GM06990 (cell line): Measurements from ENCODE around the gene TTLL12.

Source experiments
- DNase-seq: peaks from one replicate; pipeline ENCODE4 v3.0.0-alpha.2; 2011; ENCODE audit not compliant: insufficient read length; ENCODE audit errors: extremely low read depth
- H3K27me3 ChIP-seq: replicated peaks from 2 replicates; pipeline ENCODE4 v1.6.0; 2011; ENCODE audit warnings: low read length; ENCODE audit not compliant: control insufficient read depth, insufficient read depth
- H3K36me3 ChIP-seq: 2 replicates; pipeline ENCODE4 v1.5.1; 2011; ENCODE audit warnings: low read length; ENCODE audit not compliant: control insufficient read depth, insufficient read depth
- H3K4me3 ChIP-seq: replicated peaks from 2 replicates; pipeline ENCODE4 v1.5.1; 2011; ENCODE audit warnings: low read depth, mild to moderate bottlenecking, control low read depth, low read length
- CTCF ChIP-seq: IDR thresholded peaks from 2 replicates; pipeline ENCODE4 v1.5.1; 2011; ENCODE audit warnings: low read length, control low read depth, mild to moderate bottlenecking, inconsistent platforms; ENCODE audit not compliant: insufficient read depth, poor library complexity, severe bottlenecking

Gene TTLL12

DNA sequence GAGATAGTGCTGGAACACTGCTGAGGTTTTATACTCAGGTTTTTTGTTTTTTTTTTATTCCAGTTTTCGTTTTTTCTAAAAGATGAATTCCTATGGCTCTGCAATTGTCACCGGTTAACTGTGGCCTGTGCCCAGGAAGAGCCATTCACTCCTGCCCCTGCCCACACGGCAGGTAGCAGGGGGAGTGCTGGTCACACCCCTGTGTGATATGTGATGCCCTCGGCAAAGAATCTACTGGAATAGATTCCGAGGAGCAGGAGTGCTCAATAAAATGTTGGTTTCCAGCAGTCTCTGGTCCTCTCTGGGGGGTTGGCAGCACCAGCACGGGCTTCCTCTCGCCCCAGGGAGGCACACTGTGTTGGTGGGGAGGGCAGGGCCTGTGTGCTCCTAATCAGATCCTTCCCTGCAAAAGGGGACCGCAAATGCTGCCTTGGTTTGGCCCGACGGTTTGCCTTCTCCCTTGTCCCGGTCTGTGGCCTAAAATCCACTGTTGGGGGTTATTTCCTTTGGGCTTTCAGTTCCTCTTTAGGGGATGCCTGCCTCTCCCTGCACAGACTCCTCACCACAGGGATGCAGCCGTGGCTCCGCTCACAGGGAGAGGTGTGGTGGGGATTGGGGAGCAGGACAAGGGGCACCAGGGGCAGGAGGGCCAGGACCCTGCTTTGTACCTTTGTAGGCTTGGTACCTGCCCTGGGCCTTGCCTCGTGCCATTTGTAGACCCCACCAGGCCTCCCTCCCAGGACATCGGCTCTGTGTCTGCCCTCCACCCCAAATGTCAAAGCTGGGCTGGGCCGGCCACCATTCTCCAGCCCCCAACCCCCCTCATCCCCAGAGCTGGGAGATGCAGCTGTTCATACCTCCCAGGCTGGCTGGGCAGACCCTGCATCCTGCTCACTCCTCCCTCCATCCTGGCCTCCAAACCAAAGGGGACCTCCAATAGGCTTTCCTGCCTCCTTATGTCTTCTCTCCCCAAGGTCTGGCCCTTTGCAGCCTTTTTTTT lies 57.2 kb downstream of the TTLL12 start:
- TF ChIP-seq CTCF, result no peak
- H3K4me3 ChIP-seq, result no peak overlapping the region
- no peak for DNase-seq
- no peaks in the 10 kb centered on the region for H3K27me3 ChIP-seq
- peaks cover 12% of the 10 kb centered on the region for H3K36me3 ChIP-seq

GRCh38 chr22:43128928-43129424 lies 58.0 kb downstream of the TTLL12 start:
- Histone ChIP-seq H3K27me3 (no peaks in the 10 kb centered on the region), H3K36me3 (peaks cover 7% of the 10 kb centered on the region), H3K4me3 (no peak overlapping the region)
- DNase-seq, result no peak
- TF ChIP-seq CTCF, result no peak

- DNase-seq, result no peak
- no peak for TF ChIP-seq CTCF
- Histone ChIP-seq H3K36me3 (peaks cover 4% of the 10 kb centered on the region), H3K4me3 (no peak overlapping the region), H3K27me3 (no peaks in the 10 kb centered on the region)
These were observed 58.8 kb downstream of the TTLL12 start for GRCh38 chr22:43128116-43128515.

DNA sequence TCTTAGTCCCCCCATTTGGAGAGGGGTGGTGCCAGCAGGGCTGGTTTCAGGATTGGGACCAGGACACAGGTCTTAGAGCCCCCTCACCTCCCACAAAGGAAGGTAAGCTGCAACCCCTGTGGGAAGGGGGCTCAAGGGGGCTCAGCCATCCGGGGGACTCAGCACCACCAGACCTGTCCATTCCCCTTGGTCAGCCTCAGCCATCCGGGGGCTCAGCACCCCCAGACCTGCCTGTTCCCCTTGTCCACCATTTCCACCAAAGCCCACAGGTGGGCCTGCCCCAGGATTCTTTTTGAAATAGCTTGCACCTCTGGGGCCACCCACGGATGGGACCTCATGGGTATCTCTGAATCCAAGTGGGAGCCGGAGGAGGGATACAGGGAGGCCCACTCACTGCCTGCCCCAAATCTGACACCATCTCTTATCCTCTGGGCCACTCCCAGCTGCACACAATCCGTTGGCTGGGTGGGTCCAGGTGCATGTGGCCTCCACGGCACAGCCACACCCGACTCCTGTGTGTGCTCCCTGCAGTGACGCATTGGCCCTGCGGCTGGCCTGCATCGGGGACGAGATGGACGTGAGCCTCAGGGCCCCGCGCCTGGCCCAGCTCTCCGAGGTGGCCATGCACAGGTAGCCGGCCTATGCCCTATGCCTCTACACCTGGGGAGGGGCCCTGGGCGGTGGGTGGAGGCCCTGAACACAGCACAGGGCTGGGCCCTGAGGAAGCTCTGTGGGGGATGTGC lies 59.6 kb downstream of the TTLL12 start:
- H3K36me3 ChIP-seq, result peaks cover 2% of the 10 kb centered on the region
- no peak for DNase-seq
- H3K4me3 ChIP-seq, result no peak overlapping the region
- TF ChIP-seq CTCF, result no peak
- no peaks in the 10 kb centered on the region for H3K27me3 ChIP-seq

GRCh38 chr22:43126501-43127165 lies 60.3 kb downstream of the TTLL12 start:
- no peak for TF ChIP-seq CTCF
- Histone ChIP-seq H3K27me3 (no peaks in the 10 kb centered on the region), H3K4me3 (no peak overlapping the region), H3K36me3 (peaks cover 2% of the 10 kb centered on the region)
- no peak for DNase-seq
